NCI-H2227 (cell line): ENCODE measurements around the gene LRRC4.

Experiments
- DNase-seq: peaks from one replicate; lab custom pipeline; 2025; ENCODE audit not compliant: unreplicated experiment; lab: John Stamatoyannopoulos, UW

LRRC4 gene

DNA sequence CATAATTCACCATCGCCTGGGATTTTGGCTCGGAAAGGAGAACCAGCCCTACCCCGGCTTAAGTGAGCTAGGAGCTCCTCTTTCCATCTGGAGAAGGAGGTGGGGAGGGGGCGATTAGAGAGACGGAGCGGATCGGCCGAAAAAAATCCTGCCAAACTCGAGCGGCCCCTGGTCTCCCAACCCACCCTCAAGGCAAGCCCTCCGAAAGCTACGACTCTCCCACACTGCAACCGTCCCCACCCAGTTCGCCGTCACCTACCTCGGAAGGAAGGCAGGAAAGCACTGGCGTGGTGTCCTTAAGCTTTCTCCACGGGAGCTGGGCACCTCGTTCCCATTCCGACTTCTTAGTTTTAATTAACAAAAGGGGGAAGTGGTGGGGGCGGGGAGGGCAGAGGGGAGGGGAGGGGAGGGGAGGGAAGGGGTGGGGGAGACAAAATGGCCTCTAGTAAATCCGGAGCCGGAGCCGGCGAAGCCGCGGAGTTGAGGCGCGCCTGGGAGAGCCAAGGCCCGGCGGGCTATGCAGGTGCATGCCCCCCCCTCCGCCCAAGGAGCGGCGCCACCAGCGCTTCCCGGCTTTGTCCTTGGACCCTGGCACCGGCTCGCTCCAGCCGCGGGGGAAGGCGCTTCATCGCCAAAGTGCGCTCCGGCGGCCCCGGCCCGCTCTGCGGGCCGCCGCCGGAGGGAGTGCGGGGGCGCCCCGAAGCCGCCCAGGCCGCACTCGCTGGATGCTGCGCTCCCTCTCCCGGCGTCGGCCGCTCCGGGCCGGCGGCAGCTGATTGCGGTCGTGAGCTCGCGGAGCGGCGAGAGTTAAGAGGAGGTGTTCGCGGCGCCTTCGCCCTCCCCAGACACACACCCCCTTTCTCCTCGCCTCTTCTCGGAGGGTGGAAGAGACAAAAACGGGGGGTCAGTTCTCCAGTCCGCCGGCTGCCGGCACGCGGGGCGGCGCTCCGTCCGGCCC lies at the start of gene LRRC4:
Gene LRRC4 (minus strand): TSS at position 784 of the 958 bp plus-strand sequence. CDS start 797 bp downstream, outside the sequence.
- peak; percentile 77 for DNase-seq

- no peak for DNase-seq
These were observed 48.9 kb upstream of the LRRC4 start for GRCh38 chr7:128080169-128080568.

GRCh38 chr7:128078309-128078708 lies 47.1 kb upstream of the LRRC4 start:
- no peak for DNase-seq

GRCh38 chr7:128076796-128077271 lies 45.6 kb upstream of the LRRC4 start:
- peak; percentile 58 for DNase-seq

GRCh38 chr7:128076196-128076795 lies 45.1 kb upstream of the LRRC4 start:
- DNase-seq: no peak

DNA sequence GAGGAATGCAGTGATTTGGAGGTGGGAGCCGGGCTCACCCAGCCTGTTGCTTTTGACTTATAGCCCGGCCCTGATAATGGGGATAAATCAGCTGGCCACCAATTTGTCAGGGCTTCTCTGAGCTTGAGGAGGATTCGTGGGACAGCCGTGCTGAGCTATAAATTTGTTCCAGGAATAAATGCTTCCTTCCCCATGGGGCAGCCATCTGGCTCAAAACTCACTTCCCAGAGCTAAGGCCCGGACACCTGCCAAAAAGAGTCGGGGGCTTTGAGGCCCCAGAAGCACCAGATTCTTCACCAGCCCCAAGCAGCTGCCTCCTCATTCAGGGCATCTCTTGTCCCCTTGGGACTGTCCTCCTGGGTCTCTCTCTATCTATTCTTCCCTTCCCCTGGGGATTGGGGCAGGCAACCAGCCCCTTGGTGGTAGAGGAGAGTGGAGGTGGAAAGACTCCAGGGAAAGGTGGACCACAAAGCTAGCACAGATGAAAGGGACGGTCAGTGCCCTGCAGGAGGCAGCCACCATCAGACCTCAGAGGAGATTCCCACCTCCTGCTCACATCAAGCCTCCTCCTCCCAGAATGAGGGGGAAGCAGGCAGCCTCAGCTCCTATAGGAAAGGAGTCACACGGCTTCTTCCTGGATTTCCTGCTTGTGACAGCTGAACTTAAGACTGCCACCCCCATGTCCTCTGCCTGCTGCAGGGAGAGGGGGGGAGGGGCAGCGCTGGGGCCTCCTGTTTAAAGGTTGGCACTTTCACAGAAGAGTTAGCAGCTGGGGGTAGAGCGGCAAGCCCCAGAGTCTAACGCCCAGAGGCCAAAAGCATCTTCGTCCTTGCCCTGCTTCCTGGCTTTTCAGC lies 44.2 kb upstream of the LRRC4 start:
- DNase-seq: no peak

GRCh38 chr7:128074736-128075135 lies 43.5 kb upstream of the LRRC4 start:
- DNase-seq: no peak

DNA sequence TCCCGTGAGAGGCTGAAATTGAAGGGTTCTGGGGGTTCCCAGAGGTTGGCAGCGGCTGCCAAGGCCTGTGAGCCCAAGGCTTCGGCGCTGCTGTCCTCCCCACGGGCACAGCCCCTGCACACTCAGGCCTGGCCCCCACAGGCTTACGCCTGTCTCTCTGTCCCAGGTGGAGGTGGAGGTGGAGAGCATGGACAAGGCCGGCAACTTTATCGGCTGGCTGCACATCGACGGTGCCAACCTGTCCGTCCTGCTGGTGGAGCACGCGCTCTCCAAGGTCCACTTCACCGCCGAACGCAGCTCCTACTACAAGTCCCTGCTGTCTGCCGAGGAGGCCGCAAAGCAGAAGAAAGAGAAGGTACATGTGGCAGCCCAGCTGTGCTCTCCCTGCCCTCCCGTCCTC lies 43.1 kb upstream of the LRRC4 start:
- no peak for DNase-seq

GRCh38 chr7:128073671-128074310 lies 42.6 kb upstream of the LRRC4 start:
- no peak for DNase-seq

DNA sequence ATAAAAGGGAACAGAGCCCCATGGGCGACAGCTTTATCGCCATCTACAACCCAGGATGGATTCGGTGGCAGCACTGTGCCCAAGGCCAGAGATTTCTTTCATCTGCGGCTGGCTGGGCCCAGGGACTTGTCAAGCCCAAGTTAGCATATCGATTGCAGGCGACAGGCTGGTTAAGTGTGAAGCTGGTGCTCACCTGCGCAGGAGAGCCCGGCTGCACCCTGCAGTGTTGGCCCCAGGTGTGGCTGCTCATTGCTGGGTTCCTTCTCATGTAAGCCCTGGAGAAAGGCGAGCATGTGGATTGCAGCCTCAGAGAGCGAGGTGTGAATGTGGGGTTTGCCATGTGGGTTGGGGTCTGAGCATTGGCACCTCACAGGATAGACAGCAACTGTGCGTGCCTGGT lies 40.6 kb upstream of the LRRC4 start:
- no peak for DNase-seq

DNA sequence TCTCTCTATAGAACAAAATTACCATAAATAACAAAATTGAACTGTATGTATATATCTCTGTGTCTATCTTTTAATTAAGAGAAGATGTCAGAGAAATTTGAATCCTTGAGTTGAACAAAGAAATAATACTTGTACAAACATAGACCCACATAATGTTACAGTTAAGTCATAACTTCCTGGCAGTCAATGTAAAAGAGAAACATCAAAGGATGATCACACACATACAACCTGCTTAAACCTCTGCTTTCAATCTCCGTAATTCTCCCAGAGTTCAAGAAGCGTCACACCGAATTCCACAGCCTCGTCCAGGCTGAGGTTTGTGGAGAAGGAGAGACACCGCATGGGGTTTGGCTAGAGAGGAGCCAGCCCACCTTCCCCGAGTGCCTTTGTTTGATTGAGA lies 40.1 kb upstream of the LRRC4 start:
- no peak for DNase-seq

- DNase-seq: no peak
These were observed 38.4 kb upstream of the LRRC4 start for GRCh38 chr7:128069373-128070364.

GRCh38 chr7:128068785-128069184 lies 37.5 kb upstream of the LRRC4 start:
- no peak for DNase-seq

DNA sequence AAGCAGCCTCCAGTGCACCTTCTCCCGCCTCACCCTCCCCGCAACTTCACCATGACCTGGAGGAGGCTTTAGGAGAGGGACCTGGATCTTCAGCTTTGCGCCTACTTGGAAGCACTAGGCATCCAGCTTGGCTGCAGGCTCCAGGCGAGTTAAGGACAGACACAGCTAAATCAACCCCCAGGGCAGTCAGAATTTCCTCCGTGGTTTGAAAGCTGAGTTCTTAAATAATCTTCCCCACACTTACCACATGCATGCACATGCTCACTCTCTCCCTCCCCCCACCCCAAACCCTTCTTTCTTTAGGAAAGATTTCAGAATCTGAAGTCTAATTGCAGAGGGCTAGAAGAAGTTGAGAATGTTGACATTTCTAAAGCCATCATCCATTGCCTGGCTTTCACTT lies 36.7 kb upstream of the LRRC4 start:
- DNase-seq: no peak

DNA sequence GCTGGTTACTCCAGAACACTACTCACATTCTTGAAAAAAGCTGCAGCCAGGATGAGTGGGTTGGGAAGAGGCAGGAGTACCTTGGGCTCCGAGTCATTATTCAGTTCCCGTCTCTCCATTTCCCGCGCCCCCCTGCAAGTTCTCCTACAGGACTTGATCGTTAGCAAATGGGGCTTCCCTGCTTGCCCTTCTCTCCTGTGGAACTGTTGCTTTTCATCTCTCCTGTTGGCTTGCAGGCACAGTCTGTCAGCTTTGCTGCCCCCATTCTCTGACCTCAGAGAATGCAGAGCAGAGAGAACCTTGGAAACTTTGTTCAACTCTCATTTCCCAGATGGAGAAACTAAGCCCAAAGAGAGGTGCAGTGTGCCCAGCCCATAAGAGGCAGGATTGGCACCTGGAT lies 35.6 kb upstream of the LRRC4 start:
- DNase-seq: no peak

GRCh38 chr7:128066395-128066794 lies 35.2 kb upstream of the LRRC4 start:
- DNase-seq: no peak

GRCh38 chr7:128065872-128066271 lies 34.6 kb upstream of the LRRC4 start:
- DNase-seq: no peak

DNA sequence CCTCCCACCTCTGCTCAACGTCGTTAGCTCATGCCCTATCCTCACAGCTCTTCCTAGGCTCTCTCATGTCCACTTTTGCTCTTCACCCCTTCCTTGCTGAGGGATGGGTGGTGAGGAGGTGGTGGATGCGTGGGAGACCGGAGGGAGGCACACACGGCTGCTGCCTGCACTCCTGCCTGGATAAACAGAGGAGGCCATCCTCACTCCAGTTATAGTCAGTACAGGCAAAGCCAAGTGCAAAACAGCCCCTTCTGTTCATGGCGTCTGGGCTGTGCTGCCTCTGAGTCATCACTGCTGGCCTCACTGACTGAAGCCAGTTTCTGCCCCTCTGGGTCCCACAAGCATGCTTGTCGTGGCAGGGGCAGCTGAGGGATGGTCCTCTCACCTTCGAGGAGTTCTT lies 31.9 kb upstream of the LRRC4 start:
- DNase-seq: no peak

GRCh38 chr7:128060018-128060417 lies 28.8 kb upstream of the LRRC4 start:
- DNase-seq: no peak
